GM23338 (cell line): Measurements from ENCODE around the gene ELAPOR1. TPM values are rescaled to one million over a fixed set of nuclear protein-coding genes. Genes with fewer than 3 reads are reported as not detected.

ENCODE experiments used
- ATAC-seq: fragments of 200-7000 bp; cut with Tn5 transposase; 3 replicates; pipeline ENCODE4 v1.9.1; 2020
- DNase-seq: peaks from one replicate; pipeline ENCODE4 v3.0.0-alpha.2; 2015; ENCODE audit warnings: low spot score
- H2AFZ ChIP-seq: fragments of 200-600 bp; sonication (generic); 2 replicates; pipeline ENCODE4 v1.8.0; 2016; ENCODE audit warnings: antibody characterized with exemption, mild to moderate bottlenecking, moderate library complexity
- H3F3A ChIP-seq: fragments of 200-600 bp; sonication (generic); replicated peaks from 2 replicates; pipeline ENCODE4 v1.8.0; 2017; ENCODE audit warnings: antibody characterized with exemption, mixed run types, low read depth
- H3K27ac ChIP-seq: fragments of 200-600 bp; sonication (generic); 2 replicates; pipeline ENCODE4 v1.6.1; 2016; ENCODE audit warnings: low read depth
- H3K27me3 ChIP-seq: fragments of 200-600 bp; sonication (generic); 2 replicates; pipeline ENCODE4 v1.8.0; 2016; ENCODE audit warnings: mild to moderate bottlenecking, mixed run types, moderate library complexity; ENCODE audit not compliant: insufficient read depth
- H3K36me3 ChIP-seq: fragments of 200-600 bp; sonication (generic); 2 replicates; pipeline ENCODE4 v1.8.0; 2016; ENCODE audit warnings: mild to moderate bottlenecking; ENCODE audit not compliant: insufficient read depth
- H3K4me1 ChIP-seq: fragments of 200-600 bp; sonication (generic); 2 replicates; pipeline ENCODE4 v1.8.0; 2016; ENCODE audit warnings: mild to moderate bottlenecking, moderate library complexity; ENCODE audit not compliant: insufficient read depth
- H3K4me2 ChIP-seq: fragments of 200-600 bp; sonication (generic); 2 replicates; pipeline ENCODE4 v1.7.1; 2017; ENCODE audit warnings: mixed run types
- H3K4me3 ChIP-seq: fragments of 200-600 bp; sonication (generic); 2 replicates; pipeline ENCODE4 v1.6.1; 2016; ENCODE audit warnings: mixed run types
- H3K79me2 ChIP-seq: fragments of 200-600 bp; sonication (generic); replicated peaks from 2 replicates; pipeline ENCODE4 v1.8.0; 2017; ENCODE audit warnings: mild to moderate bottlenecking; ENCODE audit not compliant: insufficient read depth
- H3K9me2 ChIP-seq: fragments of 200-600 bp; sonication (generic); 2 replicates; pipeline ENCODE4 v1.8.0; 2017; ENCODE audit not compliant: insufficient read depth
- H4K20me1 ChIP-seq: fragments of 200-600 bp; sonication (generic); replicated peaks from 2 replicates; pipeline ENCODE4 v1.8.0; 2017; ENCODE audit warnings: mild to moderate bottlenecking; ENCODE audit not compliant: insufficient read depth
- H3K27ac Mint-ChIP-seq: 2 replicates; pipeline ENCODE4 v1.8.0; 2020; ENCODE audit warnings: inconsistent platforms, mild to moderate bottlenecking, moderate library complexity, mixed read lengths
- H3K27me3 Mint-ChIP-seq: 3 replicates; pipeline ENCODE4 v1.8.0; 2022; ENCODE audit warnings: low read depth, mild to moderate bottlenecking, moderate library complexity, mixed read lengths, inconsistent platforms; ENCODE audit not compliant: insufficient read depth, poor library complexity
- H3K36me3 Mint-ChIP-seq: 3 replicates; pipeline ENCODE4 v1.8.0; 2021; ENCODE audit warnings: low read depth, mild to moderate bottlenecking, inconsistent platforms, moderate library complexity, mixed read lengths
- H3K4me1 Mint-ChIP-seq: 3 replicates; pipeline ENCODE4 v1.8.0; 2020; ENCODE audit warnings: mild to moderate bottlenecking, inconsistent platforms, mixed read lengths
- H3K4me3 Mint-ChIP-seq: 3 replicates; pipeline ENCODE4 v1.8.0; 2021; ENCODE audit warnings: moderate library complexity, mild to moderate bottlenecking, inconsistent platforms, mixed read lengths
- H3K9me3 Mint-ChIP-seq: 3 replicates; pipeline ENCODE4 v1.8.0; 2020; ENCODE audit warnings: moderate library complexity, mild to moderate bottlenecking, inconsistent platforms, mixed read lengths
- CREB1 ChIP-seq: fragments of 250-450 bp; sonication (Bioruptor Pico); IDR thresholded peaks from 2 replicates; pipeline ENCODE4 v1.5.0; 2020; ENCODE audit warnings: low read depth, mild to moderate bottlenecking, moderate library complexity
- EZH2 ChIP-seq: fragments of 200-600 bp; sonication (generic); IDR thresholded peaks from one replicate; pipeline ENCODE4 v1.8.0; 2017; ENCODE audit warnings: antibody characterized with exemption, mild to moderate bottlenecking, low read depth; ENCODE audit not compliant: unreplicated experiment
- EZH2phosphoT487 ChIP-seq: fragments of 200-600 bp; sonication (generic); IDR thresholded peaks from one replicate; pipeline ENCODE4 v1.8.1; 2018; ENCODE audit warnings: antibody characterized with exemption; ENCODE audit not compliant: unreplicated experiment
- JUNB ChIP-seq: IDR thresholded peaks from one replicate; pipeline ENCODE4 v1.6.1; 2016; ENCODE audit warnings: antibody characterized with exemption; ENCODE audit not compliant: unreplicated experiment
- NANOG ChIP-seq: IDR thresholded peaks from 2 replicates; pipeline ENCODE4 v1.6.1; 2016; ENCODE audit warnings: antibody characterized with exemption, borderline replicate concordance
- POLR2AphosphoS5 ChIP-seq: IDR thresholded peaks from 2 replicates; pipeline ENCODE4 v1.6.1; 2016; ENCODE audit warnings: antibody characterized with exemption, low read depth
- STAT1 ChIP-seq: IDR thresholded peaks from one replicate; pipeline ENCODE4 v1.6.1; 2016; ENCODE audit warnings: antibody characterized with exemption; ENCODE audit not compliant: unreplicated experiment
- ZNF114 ChIP-seq: fragments of 250-450 bp; sonication (Bioruptor Pico); IDR thresholded peaks from 2 replicates; pipeline ENCODE4 v1.5.0; 2020; ENCODE audit warnings: mild to moderate bottlenecking, moderate library complexity
- ZNF331 ChIP-seq: fragments of 250-450 bp; sonication (Bioruptor Pico); IDR thresholded peaks from 2 replicates; pipeline ENCODE4 v1.5.0; 2020; ENCODE audit warnings: low read depth, mild to moderate bottlenecking, moderate library complexity
- ZNF462 ChIP-seq: fragments of 250-450 bp; sonication (Bioruptor Pico); IDR thresholded peaks from 2 replicates; pipeline ENCODE4 v1.5.0; 2020; ENCODE audit warnings: mild to moderate bottlenecking, moderate library complexity
- polyA plus RNA-seq: library from polyadenylated mRNA; unstranded; fragments of >200 nt; fragmentation: Nextera tagmentation; extraction: Ambion mirVana; gene quantifications from 2 replicates; pipeline ENCODE4 v1.2.1, GENCODE V29; 2016
- total RNA-seq: library from RNA; depleted of rRNA; stranded (reverse); fragments of >200 nt; shearing (Covaris generic); gene quantifications from 2 replicates; pipeline ENCODE4 v1.2.3, GENCODE V29; 2014
- TF ChIP-seq, protein P1 (sequence below): IDR thresholded peaks from one replicate; pipeline ENCODE4 v1.6.1; 2018; ENCODE audit warnings: antibody characterized with exemption; ENCODE audit not compliant: unreplicated experiment
- TF ChIP-seq, protein P2 (sequence below): IDR thresholded peaks from 2 replicates; pipeline ENCODE4 v1.6.1; 2016; ENCODE audit warnings: antibody characterized with exemption
- TF ChIP-seq, protein P3 (sequence below), 2 experiments: fragments of 200-600 bp in 1 of 2; sonication (generic) in 1 of 2; conservative IDR thresholded peaks; 2 replicates each; pipeline versions ENCODE4 v1.5.1 to v1.6.1; 2016 to 2017; ENCODE audit warnings: antibody characterized with exemption in 2 of 2, low read depth in 2 of 2, mild to moderate bottlenecking in 2 of 2, moderate library complexity in 1 of 2

The ELAPOR1 gene
- total and polyA plus RNA-seq, 2 experiments from 2014 or later: 0.92 to 2.4 TPM

DNA sequence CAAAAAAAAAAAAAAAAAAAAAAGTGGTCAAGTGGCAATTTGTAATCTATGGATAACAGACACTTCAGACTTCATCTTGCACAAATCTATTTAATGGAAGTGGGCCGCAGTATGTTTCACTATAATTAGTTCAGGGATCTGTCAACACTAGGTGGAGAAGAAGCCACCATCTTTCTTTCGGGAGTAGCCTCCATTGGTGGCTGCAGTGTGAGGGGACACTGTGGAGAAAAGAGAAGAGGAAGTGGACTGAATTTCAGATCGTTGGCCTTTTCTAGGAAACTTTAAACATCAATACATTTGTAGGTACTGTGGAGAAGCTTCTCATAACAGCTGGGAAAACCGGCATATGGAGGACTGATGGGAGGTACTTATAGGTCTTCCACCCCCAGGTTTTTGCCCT is 8.0 kb upstream of the ELAPOR1 start:
- Histone ChIP-seq H3K27ac (no peak overlapping the region), H3K4me2 (no peak overlapping the region), H2AFZ (no peak overlapping the region), H3K27me3 (0 out of 2 replicates have a peak, but pooled peaks cover 6% of the 10 kb centered on the region), H3K9me2 (no peaks in the 10 kb centered on the region), H3K79me2 (peaks cover 13% of the 10 kb centered on the region), H3K36me3 (no peaks in the 10 kb centered on the region), H3K4me3 (no peak overlapping the region), H3F3A (peaks cover 12% of the 10 kb centered on the region), H4K20me1 (peaks cover 9% of the 10 kb centered on the region; the same call in 1 of the 2 replicates), H3K4me1 (no peaks in the 10 kb centered on the region; the same call in 1 of the 2 replicates)
- Mint-ChIP-seq H3K27ac (no peak overlapping the region), H3K4me1 (peaks cover 3% of the 10 kb centered on the region; the same call in 2 of the 3 replicates), H3K4me3 (no peak overlapping the region), H3K36me3 (peaks cover 28% of the 10 kb centered on the region; the same call in 2 of the 3 replicates), H3K27me3 (peaks cover 20% of the 10 kb centered on the region), H3K9me3 (no peaks in the 10 kb centered on the region; the same call in 2 of the 3 replicates)
- DNase-seq: no peak
- no peak for ATAC-seq
- TF ChIP-seq JUNB (no peak), CREB1 (CRISPR knock-in tag) (no peak), NANOG (no peak), EZH2phosphoT487 (no peak), ZNF114 (no peak), ZNF462 (CRISPR knock-in tag) (no peak), EZH2 (no peak), STAT1 (no peak), POLR2AphosphoS5 (no peak), ZNF331 (CRISPR knock-in tag) (no peak)
- TF ChIP-seq, protein P1, sequence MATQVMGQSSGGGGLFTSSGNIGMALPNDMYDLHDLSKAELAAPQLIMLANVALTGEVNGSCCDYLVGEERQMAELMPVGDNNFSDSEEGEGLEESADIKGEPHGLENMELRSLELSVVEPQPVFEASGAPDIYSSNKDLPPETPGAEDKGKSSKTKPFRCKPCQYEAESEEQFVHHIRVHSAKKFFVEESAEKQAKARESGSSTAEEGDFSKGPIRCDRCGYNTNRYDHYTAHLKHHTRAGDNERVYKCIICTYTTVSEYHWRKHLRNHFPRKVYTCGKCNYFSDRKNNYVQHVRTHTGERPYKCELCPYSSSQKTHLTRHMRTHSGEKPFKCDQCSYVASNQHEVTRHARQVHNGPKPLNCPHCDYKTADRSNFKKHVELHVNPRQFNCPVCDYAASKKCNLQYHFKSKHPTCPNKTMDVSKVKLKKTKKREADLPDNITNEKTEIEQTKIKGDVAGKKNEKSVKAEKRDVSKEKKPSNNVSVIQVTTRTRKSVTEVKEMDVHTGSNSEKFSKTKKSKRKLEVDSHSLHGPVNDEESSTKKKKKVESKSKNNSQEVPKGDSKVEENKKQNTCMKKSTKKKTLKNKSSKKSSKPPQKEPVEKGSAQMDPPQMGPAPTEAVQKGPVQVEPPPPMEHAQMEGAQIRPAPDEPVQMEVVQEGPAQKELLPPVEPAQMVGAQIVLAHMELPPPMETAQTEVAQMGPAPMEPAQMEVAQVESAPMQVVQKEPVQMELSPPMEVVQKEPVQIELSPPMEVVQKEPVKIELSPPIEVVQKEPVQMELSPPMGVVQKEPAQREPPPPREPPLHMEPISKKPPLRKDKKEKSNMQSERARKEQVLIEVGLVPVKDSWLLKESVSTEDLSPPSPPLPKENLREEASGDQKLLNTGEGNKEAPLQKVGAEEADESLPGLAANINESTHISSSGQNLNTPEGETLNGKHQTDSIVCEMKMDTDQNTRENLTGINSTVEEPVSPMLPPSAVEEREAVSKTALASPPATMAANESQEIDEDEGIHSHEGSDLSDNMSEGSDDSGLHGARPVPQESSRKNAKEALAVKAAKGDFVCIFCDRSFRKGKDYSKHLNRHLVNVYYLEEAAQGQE: no peak
- TF ChIP-seq, protein P2, sequence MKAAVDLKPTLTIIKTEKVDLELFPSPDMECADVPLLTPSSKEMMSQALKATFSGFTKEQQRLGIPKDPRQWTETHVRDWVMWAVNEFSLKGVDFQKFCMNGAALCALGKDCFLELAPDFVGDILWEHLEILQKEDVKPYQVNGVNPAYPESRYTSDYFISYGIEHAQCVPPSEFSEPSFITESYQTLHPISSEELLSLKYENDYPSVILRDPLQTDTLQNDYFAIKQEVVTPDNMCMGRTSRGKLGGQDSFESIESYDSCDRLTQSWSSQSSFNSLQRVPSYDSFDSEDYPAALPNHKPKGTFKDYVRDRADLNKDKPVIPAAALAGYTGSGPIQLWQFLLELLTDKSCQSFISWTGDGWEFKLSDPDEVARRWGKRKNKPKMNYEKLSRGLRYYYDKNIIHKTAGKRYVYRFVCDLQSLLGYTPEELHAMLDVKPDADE: no peak
- TF ChIP-seq, protein P3, sequence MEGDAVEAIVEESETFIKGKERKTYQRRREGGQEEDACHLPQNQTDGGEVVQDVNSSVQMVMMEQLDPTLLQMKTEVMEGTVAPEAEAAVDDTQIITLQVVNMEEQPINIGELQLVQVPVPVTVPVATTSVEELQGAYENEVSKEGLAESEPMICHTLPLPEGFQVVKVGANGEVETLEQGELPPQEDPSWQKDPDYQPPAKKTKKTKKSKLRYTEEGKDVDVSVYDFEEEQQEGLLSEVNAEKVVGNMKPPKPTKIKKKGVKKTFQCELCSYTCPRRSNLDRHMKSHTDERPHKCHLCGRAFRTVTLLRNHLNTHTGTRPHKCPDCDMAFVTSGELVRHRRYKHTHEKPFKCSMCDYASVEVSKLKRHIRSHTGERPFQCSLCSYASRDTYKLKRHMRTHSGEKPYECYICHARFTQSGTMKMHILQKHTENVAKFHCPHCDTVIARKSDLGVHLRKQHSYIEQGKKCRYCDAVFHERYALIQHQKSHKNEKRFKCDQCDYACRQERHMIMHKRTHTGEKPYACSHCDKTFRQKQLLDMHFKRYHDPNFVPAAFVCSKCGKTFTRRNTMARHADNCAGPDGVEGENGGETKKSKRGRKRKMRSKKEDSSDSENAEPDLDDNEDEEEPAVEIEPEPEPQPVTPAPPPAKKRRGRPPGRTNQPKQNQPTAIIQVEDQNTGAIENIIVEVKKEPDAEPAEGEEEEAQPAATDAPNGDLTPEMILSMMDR (conservative IDR thresholded peaks at IDR 0.05; ENCODE audit: low read depth in 2 of 2): no peak
